HG03139 (cell line): Measurements from ENCODE around the gene STK40.

ENCODE experiments used
- ATAC-seq: cut with Tn5 transposase; IDR thresholded peaks from one replicate; pipeline ENCODE4 v1.9.1; 2021; ENCODE audit not compliant: unreplicated experiment

Gene STK40

GRCh38 chr1:36346741-36347370 lies 38.9 kb downstream of the STK40 start:
- no peak for ATAC-seq

DNA sequence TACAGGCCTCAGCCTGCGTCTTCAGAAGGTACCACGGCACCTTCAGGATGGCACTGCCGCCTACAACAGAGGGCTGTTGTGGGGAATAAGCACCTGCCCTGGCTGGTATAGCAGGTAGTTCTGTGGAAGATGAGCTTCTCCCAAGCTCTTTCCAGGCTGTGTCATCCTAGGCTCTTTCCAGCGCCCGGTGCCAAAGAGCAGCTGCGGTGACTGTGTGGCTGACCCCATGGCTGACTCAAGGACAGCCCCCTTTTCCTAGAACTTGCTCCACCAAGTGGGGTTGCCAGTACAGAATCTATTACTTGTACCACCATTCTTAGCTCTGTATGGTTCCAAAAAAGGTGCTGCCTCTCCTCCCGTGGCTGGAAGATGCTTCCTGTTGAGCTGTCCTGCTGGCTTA lies 40.4 kb downstream of the STK40 start:
- no peak for ATAC-seq

DNA sequence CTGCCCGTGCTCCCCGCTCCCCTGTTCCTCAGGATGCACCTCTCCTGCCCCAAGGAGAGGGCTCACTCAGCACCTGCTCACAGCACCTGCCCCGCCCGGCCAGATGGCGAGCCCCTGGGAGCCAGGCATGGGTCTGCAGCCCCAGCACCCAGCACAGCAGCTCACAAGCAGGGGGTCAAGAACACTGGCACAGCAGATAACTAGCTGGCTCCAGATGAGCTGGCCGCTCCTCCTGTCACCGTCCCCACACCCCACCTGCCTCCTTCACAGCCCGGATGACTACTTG lies 41.4 kb downstream of the STK40 start:
- ATAC-seq: no peak

DNA sequence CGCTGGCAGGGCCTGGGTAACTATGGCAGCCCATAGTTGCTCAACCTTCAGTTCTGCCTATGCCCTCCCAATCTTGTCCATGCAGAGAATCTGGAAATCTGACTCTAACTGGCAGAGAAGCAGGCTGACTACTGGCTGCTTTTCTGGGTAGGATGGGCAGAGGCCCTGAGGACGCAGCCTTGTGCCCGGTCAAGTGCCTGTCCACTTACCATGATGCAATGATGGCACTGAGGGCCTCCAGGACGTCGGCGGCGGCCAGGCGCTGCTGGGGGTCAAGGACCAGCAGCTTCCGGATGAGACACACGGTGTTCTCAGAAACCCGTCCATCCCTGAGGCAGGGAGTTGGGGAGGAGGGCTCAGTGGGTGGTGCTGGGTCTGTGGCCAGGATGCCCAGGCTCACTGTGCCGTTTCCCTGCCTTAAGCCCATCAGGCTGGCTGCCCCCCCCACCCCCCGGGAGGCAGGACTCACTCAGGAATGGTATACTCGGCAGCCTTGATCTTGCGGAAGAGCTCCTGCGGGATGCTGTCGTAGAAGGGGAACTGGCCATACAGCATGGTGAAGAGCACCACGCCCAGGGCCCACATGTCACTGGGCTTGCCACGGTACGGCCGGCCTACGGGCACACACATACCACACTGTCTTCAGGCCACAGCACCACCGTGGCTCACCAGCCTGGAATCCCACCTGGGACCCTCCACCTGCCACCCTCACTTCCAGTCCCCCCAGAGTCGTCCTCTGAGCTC lies 41.9 kb downstream of the STK40 start:
- no peak for ATAC-seq

- ATAC-seq: no peak
These were observed 43.1 kb downstream of the STK40 start for GRCh38 chr1:36342426-36343185.

GRCh38 chr1:36341626-36342320 lies 44.0 kb downstream of the STK40 start:
- ATAC-seq: no peak

- ATAC-seq: no peak
These were observed 46.1 kb downstream of the STK40 start for GRCh38 chr1:36339615-36340014.

GRCh38 chr1:36339215-36339614 lies 46.5 kb downstream of the STK40 start:
- no peak for ATAC-seq

DNA sequence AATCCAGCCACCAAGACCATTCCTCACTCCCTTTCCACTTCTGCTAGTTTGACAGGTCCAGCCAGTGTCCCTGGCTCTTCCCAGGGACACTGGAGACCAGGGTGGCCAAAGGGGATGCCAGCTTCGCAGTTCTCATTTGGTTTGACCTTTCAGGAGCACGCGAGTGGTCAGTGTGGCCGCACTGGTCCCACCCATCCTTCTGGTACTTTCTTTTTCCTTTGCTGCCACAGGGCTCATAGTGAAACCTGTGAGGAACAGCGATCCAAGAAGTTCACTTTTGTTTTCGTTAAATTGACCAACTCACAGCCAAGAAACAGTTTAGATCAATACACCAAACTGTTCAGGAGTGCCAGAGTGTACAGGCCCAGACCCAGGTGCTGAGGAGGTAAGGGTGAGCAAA lies 47.9 kb downstream of the STK40 start:
- ATAC-seq: no peak

DNA sequence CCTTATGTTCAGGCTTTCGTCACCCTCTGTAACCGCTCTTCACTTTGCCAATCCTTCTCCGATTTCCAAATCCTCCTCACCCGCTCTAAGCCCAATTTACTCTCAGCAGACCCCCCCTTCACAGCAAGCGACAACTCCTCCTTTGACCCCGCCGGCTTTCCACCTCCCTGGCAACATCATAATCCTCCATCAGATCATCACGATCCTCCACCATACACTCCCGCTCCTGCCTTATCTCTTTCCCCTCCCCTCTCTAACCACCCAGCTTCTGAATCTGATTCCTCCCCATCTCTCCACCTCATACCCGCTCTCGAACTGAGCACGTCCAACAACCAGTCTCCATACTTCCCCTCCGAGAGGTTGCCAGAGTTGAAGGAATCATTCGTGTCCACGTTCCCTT lies 54.8 kb downstream of the STK40 start:
- ATAC-seq: no peak

GRCh38 chr1:36329817-36330216 lies 55.9 kb downstream of the STK40 start:
- ATAC-seq: no peak

- ATAC-seq: no peak
These were observed 57.0 kb downstream of the STK40 start for GRCh38 chr1:36328713-36329112.

GRCh38 chr1:36328088-36328480 lies 57.6 kb downstream of the STK40 start:
- ATAC-seq: no peak

DNA sequence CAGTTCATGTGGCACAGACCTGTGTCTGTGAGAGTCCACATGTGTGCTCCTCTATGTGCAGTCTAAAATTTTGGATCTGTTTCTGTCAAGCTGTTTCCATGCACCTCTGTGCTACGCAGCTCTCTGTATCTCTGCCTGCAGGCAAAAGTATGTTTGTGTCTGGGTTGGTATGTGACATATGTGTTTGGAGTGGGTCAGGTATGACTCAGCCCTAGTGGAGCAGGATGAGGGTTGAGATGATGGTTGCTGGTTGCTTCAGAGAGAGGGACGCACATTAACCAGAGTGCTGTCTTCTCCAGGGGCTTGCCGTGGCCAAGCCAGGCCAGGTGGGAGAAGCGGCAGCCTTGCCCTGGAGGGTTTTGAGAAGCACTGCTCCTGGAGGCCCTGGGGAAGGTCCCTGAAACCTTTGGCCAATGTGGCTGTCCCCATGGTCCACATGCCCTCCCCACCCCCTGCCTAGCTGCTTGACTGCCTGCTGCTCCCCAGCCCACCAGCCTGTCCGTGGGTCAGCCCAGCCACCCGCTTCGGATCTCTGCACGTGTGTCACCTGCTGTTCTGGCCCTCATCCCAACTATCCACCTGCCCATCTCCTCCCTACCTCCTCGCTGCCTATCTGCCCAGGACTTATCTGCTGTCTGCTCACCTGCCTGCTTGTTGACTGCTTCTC lies 58.2 kb downstream of the STK40 start:
- ATAC-seq: no peak

DNA sequence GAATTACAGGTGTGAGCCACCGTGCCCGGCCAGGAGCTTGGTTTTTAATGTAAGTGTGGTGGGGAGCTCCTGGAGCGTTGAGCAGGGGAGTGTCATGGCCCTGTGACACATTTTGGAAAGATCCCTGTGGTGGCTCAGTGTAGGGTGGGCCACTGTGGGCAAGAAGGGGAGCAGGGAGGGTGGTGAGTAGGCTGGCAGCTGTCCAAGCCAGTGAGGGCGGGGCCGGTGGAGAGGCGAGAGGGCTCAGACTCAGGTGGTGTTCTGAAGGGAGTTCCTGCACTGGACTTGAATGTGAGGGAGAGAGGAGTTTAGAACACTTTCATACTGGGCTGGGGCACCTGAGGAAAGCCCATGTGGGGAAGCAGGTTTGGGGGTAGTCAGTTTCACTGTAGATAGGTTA lies 59.2 kb downstream of the STK40 start:
- ATAC-seq: no peak

DNA sequence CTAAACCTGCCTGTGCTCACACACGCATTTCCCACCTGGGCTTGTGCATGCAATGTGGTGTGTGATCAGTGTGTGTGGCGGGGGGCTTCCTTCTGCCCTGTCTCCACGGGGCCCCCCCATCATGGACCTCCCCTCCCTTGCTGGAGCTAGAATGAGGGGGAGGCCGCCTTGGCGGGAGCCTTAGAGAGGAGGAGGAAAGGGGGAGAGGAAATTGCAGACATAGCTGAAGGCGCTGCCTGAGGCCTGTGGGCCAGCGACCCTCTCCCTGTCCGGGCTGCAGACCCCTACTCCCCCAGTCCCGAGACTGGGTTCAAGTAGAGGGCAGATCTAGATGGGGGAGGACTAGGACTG lies 61.4 kb downstream of the STK40 start:
- ATAC-seq: no peak

- ATAC-seq: no peak
These were observed 61.9 kb downstream of the STK40 start, which contains the start of gene EVA1B for GRCh38 chr1:36323636-36324352. TSS of gene EVA1B (minus strand) at chr1:36323645. CDS start at chr1:36323037, 608 bp downstream.

GRCh38 chr1:36322786-36323635 lies 62.7 kb downstream of the STK40 start:
- ATAC-seq: no peak

DNA sequence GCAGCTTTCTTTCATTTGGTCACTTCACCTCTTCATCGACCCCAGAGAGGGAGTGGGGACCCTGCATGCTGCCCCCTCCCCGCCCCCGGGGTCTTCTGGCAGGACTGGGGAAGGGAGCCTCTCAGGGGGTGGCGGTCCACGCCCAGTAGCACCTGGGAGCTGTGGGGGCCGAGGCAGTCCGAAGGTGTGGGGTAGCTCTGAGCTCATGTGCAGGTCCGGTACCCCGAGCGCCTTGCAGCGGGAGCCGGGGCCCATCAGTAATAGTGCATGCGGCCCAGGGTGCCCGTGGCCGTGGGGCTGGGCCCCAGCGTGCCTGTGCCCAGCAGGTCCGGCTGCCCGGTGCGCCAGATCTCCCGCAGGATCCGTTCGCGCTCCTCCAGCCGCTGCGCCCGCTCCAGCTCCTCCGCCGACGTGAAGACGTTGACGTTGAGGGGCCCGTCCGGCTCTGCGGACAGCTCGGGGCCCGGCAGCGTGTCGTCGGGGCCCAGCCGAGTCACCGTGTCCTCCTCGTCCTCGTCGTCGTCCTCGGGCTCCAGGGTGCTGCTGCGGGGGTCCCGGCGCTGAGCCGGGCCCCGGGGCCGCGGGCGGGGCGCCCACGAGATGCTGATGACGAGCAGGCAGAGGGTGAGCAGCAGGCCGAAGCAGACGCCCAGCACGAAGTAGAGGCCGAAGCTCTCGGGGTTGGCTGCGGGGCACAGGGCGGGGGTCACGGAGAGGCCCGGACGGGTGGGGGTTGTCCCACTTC lies 63.5 kb downstream of the STK40 start:
- no peak for ATAC-seq
